Fibroblast of mammary gland (primary cell): ENCODE results near the gene PDCD4.
"Not testable (repeated sequence)": the region's sequence is repeated elsewhere in the genome, so short reads cannot be mapped to it uniquely, and the experiment has no call there.

Experiments
- DNase-seq: peaks from one replicate; pipeline ENCODE4 v3.0.0-alpha.2; 2010; ENCODE audit warnings: low read depth
- H3K4me3 ChIP-seq: 2 replicates; pipeline ENCODE4 v1.5.1; 2011; ENCODE audit warnings: low read depth, mild to moderate bottlenecking, low read length, moderate library complexity; ENCODE audit not compliant: control insufficient read depth
- CTCF ChIP-seq: conservative IDR thresholded peaks from 2 replicates; pipeline ENCODE4 v1.5.1; 2011; ENCODE audit warnings: low read depth, low read length, inconsistent platforms; ENCODE audit not compliant: control insufficient read depth, insufficient read depth

The PDCD4 gene

GRCh38 chr10:110864662-110865140, 7.0 kb upstream of the PDCD4 start:
- TF ChIP-seq CTCF, result no peak
- DNase-seq, result peak; percentile 11
- no peak overlapping the region for H3K4me3 ChIP-seq

GRCh38 chr10:110865186-110865808, 6.4 kb upstream of the PDCD4 start:
- DNase-seq, result peak; percentile 66
- H3K4me3 ChIP-seq, result no peak overlapping the region
- no peak for TF ChIP-seq CTCF

GRCh38 chr10:110865809-110866482, 5.8 kb upstream of the PDCD4 start:
- H3K4me3 ChIP-seq, result no peak overlapping the region

GRCh38 chr10:110867011-110867806, 4.5 kb upstream of the PDCD4 start:
- DNase-seq, H3K4me3 ChIP-seq: not testable (repeated sequence)

More at GRCh38 chr10:110865809-110866482, 5.8 kb upstream of the PDCD4 start:
- DNase-seq, result no peak
- no peak for TF ChIP-seq CTCF

GRCh38 chr10:110867807-110868465, 3.8 kb upstream of the PDCD4 start:
- DNase-seq, result no peak
- H3K4me3 ChIP-seq, result no peak overlapping the region
- no peak for TF ChIP-seq CTCF

- no peak for DNase-seq
- H3K4me3 ChIP-seq, result no peak overlapping the region
Observed at GRCh38 chr10:110868981-110869380, 2.7 kb upstream of the PDCD4 start.

More at GRCh38 chr10:110868981-110869380, 2.7 kb upstream of the PDCD4 start:
- TF ChIP-seq CTCF, result no peak
